ENCODE data around the gene CCNB1.

DNA sequence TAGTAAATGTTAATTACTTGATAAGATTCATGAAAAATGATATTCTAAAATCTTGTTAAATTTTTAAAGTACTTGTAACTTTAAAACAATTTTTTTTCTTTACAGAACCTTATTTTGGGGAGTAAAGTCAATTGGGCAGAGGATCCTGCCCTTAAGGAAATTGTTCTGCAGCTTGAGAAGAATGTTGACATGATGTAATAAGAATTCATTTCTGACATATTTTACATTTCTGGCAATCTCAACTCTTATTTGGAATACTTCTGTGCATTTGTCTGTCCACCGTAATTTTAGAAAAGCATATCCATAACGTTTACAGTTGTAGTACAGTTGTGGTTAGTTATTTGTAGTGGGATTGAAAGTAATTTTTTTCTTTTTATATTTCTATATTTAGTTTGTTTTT lies 42.7 kb downstream of the CCNB1 start:
- TF ChIP-seq CREB1 (IDR thresholded peaks at IDR 0.05; ENCODE audit: low read depth) (no peak), EP300 (IDR thresholded peaks at IDR 0.05; ENCODE audit: borderline replicate concordance) (no peak), TEAD4 (IDR thresholded peaks at IDR 0.05) (no peak), CEBPB (IDR thresholded peaks at IDR 0.05) (no peak), TAF1 (IDR thresholded peaks at IDR 0.05; ENCODE audit: low read depth) (no peak), TCF12 (IDR thresholded peaks at IDR 0.05; ENCODE audit: low read depth) (no peak), NFIC (IDR thresholded peaks at IDR 0.05) (no peak), RAD21 (IDR thresholded peaks at IDR 0.05; ENCODE audit: low read depth) (no peak), FOXM1 (IDR thresholded peaks at IDR 0.05; ENCODE audit: borderline replicate concordance, low read depth) (no peak), YY1 (IDR thresholded peaks at IDR 0.05; ENCODE audit: low read depth) (no peak), EGR1 (IDR thresholded peaks at IDR 0.05) (no peak)
- TF ChIP-seq, protein P1, sequence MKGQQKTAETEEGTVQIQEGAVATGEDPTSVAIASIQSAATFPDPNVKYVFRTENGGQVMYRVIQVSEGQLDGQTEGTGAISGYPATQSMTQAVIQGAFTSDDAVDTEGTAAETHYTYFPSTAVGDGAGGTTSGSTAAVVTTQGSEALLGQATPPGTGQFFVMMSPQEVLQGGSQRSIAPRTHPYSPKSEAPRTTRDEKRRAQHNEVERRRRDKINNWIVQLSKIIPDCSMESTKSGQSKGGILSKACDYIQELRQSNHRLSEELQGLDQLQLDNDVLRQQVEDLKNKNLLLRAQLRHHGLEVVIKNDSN (IDR thresholded peaks at IDR 0.05), result no peak
- TF ChIP-seq, protein P2, sequence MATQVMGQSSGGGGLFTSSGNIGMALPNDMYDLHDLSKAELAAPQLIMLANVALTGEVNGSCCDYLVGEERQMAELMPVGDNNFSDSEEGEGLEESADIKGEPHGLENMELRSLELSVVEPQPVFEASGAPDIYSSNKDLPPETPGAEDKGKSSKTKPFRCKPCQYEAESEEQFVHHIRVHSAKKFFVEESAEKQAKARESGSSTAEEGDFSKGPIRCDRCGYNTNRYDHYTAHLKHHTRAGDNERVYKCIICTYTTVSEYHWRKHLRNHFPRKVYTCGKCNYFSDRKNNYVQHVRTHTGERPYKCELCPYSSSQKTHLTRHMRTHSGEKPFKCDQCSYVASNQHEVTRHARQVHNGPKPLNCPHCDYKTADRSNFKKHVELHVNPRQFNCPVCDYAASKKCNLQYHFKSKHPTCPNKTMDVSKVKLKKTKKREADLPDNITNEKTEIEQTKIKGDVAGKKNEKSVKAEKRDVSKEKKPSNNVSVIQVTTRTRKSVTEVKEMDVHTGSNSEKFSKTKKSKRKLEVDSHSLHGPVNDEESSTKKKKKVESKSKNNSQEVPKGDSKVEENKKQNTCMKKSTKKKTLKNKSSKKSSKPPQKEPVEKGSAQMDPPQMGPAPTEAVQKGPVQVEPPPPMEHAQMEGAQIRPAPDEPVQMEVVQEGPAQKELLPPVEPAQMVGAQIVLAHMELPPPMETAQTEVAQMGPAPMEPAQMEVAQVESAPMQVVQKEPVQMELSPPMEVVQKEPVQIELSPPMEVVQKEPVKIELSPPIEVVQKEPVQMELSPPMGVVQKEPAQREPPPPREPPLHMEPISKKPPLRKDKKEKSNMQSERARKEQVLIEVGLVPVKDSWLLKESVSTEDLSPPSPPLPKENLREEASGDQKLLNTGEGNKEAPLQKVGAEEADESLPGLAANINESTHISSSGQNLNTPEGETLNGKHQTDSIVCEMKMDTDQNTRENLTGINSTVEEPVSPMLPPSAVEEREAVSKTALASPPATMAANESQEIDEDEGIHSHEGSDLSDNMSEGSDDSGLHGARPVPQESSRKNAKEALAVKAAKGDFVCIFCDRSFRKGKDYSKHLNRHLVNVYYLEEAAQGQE (IDR thresholded peaks at IDR 0.05; ENCODE audit: low read depth), result no peak
- TF ChIP-seq, protein P3, sequence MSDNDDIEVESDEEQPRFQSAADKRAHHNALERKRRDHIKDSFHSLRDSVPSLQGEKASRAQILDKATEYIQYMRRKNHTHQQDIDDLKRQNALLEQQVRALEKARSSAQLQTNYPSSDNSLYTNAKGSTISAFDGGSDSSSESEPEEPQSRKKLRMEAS (IDR thresholded peaks at IDR 0.05), result no peak

Data from Ishikawa (cell line).